Measurements from ENCODE around the gene BRD3OS.

DNA sequence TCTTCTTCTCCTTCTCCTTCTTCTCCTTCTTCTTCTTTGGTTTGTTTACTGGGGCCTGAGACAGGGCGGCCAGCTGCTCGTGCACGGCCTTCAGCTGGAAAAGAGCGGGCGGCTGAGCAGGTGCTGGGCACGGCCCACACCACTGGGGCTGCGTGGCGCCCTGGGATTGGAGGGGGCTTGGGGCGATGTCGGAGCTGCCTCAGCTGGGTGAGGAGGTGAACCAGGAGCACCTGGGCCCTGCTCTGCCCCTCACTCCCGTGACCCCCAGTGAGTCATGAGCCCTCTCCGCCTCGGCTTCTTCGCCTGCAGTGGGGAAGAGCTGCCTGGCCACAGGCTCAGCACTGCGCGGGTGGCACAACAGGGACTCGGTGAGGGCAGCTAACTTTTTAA lies 14.9 kb downstream of the BRD3OS start:
- no peak for TF ChIP-seq EZH2 (IDR thresholded peaks at IDR 0.05; ENCODE audit: insufficient read depth, poor library complexity, severe bottlenecking)
- no peak for TF ChIP-seq EZH2phosphoT487 (IDR thresholded peaks at IDR 0.05; ENCODE audit: insufficient read depth, low read depth)
